ENCODE results near the gene RIOX2.

DNA sequence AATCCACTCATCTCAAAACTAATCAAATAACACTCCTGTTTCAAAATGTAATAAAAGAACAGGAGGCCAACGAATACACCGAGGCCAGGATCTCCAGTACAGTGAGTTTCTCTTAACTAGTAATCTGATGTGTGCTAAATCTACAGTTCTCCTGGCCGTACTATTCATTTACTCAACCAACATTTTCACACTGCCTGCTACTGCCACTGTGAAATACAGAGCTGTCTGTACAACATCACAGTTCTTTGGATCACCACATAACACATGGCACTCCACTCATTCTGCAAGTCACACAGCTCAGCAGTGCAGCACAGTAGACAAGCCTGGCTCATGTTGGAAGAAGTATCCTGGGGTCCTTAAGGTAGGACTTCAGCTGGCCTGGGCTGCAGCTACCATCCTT, 21.9 kb downstream of the RIOX2 start:
- TF ChIP-seq, protein P1, sequence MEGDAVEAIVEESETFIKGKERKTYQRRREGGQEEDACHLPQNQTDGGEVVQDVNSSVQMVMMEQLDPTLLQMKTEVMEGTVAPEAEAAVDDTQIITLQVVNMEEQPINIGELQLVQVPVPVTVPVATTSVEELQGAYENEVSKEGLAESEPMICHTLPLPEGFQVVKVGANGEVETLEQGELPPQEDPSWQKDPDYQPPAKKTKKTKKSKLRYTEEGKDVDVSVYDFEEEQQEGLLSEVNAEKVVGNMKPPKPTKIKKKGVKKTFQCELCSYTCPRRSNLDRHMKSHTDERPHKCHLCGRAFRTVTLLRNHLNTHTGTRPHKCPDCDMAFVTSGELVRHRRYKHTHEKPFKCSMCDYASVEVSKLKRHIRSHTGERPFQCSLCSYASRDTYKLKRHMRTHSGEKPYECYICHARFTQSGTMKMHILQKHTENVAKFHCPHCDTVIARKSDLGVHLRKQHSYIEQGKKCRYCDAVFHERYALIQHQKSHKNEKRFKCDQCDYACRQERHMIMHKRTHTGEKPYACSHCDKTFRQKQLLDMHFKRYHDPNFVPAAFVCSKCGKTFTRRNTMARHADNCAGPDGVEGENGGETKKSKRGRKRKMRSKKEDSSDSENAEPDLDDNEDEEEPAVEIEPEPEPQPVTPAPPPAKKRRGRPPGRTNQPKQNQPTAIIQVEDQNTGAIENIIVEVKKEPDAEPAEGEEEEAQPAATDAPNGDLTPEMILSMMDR (conservative IDR thresholded peaks at IDR 0.05; ENCODE audit: low read length), result no peak
- TF ChIP-seq EZH2phosphoT487 (IDR thresholded peaks at IDR 0.05; ENCODE audit: borderline replicate concordance, low read depth, low read length), result no peak

Data from OCI-LY7 (cell line).